HG03521 (cell line): Measurements from ENCODE around the gene WFDC12.

Experiments
- ATAC-seq: cut with Tn5 transposase; IDR thresholded peaks from one replicate; pipeline ENCODE4 v1.9.1; 2021; ENCODE audit warnings: mild to moderate bottlenecking, moderate library complexity; ENCODE audit not compliant: unreplicated experiment

Gene WFDC12

DNA sequence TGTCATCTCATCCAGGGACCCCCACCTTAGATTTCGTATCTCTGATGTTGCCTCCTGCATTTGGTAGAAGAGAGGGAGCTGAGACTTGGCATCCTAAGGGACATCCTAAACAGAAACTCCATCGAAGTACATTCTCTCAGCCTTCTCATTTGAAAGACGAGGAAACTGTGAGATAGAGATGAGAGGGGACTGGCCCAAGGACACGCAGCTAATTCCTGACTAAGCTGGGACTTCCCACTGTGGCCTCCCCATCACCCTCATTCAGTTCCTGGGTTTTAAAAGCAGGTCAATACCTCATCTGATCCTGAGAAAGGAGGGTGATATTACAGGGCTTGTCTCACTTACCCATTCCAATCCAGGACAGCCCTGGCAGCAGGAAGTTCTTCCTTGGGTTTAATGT lies 8.4 kb downstream of the WFDC12 start:
- no peak for ATAC-seq

DNA sequence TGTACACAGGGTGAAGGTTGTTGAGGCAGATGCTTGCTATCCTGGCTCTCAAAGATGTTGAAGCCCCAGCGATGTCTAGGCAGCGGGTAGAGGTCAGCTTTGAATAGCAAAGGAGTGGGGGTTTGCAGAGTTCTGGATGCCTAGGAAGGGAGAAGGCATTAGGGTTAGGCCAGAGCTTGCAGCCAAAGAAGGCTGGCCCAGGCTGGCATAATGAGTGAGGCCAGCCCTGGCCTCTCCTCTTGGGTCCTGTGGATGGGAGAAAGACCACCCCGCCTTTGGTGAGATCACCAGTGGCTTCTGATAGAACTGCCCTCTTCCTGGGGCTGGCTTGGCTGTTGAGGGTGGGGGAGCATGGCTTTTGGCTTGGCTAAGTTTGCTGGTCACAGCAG lies 8.9 kb downstream of the WFDC12 start:
- ATAC-seq: no peak

GRCh38 chr20:45114465-45115385 lies 9.5 kb downstream of the WFDC12 start, which contains the start of gene WFDC5:
WFDC5 (minus strand) TSS chr20:45115174; CDS start chr20:45115083, 91 bp downstream.
- no peak for ATAC-seq

DNA sequence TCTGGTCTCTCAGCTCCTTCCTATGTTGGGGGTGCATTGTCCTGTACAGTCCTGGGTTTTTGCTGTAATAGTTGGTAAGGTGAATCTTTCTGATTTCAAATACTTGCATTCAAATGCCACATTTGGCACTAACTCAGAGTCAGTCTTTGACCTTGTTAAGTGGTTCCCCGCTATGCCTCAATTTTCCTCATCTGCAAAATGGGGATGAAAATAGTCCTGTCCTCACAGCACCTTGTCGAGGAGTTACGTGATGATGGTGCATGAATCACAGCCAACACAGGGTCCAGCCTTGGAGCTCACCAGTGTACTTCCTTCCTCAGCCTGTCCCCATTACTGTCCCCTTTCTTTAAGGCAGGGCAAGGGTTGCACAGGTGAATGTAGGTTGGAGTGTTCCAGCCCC lies 10.4 kb downstream of the WFDC12 start:
- ATAC-seq: no peak

GRCh38 chr20:45112754-45113153 lies 11.5 kb downstream of the WFDC12 start:
- no peak for ATAC-seq

- ATAC-seq: no peak
Measured at GRCh38 chr20:45111799-45112471, 12.3 kb downstream of the WFDC12 start.

DNA sequence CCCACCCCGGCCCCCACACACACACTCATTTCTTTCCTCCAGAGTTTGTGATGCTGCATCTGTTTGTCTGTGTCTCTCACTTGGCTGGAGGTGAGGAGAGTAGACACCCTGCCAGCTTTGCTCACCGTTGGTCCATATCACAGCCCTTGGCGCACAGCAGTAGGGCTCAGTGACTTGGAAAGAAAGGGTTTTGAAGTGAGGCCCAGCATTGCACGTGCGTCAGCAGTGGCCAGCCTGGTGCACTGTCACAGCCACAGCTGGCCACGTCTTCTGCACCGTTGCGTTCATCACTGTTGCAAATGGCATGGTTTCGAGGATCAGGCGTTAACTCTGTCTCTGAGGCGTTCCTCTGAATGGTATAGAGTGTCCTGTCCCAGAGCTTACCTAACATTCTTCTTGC lies 13.0 kb downstream of the WFDC12 start:
- ATAC-seq: no peak

- no peak for ATAC-seq
Measured at GRCh38 chr20:45110301-45110700, 14.0 kb downstream of the WFDC12 start.

DNA sequence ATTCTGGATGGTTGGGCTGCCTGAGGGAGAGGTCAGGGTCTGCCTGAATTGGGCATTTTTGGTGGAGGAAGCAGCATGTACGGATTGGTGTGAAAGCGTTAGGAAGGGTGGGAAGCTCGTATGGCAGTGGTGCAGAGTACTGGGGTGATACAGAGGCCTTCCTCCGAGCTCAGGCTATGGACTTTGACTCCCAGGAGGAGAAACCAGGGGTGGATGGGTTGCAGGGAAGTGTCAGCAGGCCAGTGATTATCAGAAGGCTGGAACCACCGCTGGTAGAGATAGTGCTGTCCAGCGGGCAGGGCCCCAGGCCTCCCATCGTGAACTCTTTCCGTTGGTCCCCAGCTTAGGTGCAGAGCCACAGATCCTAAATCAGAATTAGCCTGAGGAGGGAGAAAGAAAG lies 14.6 kb downstream of the WFDC12 start:
- no peak for ATAC-seq

DNA sequence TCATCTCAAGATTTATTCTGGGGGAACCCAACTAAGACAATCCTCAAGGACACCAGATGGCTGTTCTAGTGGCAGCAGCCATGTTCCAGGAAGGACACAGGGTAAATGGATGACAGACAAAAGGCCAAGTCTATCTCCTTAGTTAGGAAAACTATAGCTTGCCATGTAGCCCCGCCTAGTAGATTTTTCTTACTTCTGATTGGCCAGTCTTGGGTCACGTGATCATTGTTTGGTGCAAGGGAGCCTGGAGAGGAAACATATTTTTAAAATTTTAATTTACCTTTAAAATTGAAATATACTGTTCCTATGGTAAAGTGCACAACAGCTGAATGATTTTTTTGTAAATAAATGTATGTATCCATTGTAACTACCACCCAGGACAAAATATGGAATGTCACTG lies 18.9 kb downstream of the WFDC12 start:
- no peak for ATAC-seq

GRCh38 chr20:45104786-45105185 lies 19.5 kb downstream of the WFDC12 start:
- ATAC-seq: no peak

DNA sequence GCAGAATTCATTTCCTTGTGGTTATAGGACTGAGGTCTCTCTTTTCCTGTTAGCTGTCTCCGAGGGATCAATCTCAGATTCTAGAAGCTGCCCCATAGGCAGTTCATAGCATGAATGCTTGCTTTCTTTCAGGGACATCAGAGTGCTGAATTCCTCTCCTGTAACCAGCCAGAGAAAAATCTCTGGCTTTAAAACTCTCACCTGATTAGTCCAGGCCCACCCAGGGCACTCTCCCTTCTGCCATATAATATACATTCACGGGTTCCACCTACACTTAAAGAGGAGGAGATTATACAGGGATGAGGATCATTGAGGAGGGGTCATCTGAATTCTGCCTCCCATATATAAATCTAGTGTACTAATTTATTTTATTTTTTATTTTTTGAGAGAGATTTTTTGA lies 21.2 kb downstream of the WFDC12 start:
- ATAC-seq: no peak

DNA sequence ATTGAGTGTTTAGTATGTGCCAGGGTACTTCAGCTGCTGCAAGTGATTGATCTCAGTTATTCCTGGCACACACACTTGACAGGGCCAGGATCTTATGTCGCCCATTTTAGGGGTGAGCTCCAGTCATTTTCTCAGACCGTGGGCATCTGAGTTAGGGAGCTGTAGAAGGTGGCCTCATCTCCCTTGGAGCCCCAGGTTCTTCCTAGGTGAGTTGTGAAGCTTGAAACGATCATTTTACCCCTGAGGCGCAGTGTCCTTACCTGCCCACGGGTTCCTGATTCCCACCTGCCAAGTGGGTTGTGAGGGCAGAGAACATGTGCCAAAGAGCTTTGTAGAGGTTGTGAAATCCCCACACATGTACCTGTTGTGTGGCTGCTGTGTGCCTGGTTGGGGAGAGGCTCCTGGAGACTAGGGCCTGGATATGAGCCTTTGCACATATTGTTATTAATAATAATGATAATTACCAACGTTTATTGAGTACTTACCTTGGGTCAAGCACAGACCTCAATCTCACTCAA lies 22.9 kb downstream of the WFDC12 start:
- no peak for ATAC-seq

DNA sequence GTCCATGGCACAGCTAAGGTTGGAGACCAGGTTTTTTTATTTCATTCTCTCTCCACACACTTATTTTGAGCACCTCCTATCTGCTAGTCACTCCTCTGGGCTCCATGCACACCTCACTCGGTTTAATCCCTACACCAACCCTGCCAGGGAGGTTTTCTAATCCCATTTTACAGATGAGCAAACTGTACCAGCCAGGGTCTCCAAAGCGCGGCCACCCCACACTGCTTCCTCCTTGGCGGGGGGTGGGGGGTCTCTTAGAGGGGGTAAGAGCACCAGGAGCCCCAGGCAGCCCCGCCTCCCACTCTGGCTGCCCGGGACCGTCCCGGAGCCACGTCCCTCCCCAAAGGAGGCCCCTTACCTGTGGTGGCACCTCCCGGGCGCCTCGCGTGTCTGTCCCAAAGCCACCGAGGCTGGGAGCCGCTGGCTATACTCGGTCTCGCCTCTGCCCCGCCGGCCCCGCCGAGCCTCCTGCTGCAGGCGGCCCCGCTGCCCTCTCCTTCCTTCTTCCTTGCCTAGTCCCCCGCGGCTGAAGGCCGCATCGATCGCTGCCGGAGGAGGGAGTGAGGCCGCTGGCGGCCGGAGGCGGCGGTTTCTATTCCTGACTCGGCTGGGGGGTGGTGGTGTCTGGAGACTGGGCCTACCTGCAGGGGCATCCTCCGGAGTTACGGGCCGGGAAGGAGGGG lies 23.6 kb downstream of the WFDC12 start, which contains the start of gene KCNS1:
Gene KCNS1, minus strand, starts transcription at position 565 of the 683 bp plus-strand sequence. CDS start 1,891 bp downstream, outside the sequence.
- no peak for ATAC-seq

DNA sequence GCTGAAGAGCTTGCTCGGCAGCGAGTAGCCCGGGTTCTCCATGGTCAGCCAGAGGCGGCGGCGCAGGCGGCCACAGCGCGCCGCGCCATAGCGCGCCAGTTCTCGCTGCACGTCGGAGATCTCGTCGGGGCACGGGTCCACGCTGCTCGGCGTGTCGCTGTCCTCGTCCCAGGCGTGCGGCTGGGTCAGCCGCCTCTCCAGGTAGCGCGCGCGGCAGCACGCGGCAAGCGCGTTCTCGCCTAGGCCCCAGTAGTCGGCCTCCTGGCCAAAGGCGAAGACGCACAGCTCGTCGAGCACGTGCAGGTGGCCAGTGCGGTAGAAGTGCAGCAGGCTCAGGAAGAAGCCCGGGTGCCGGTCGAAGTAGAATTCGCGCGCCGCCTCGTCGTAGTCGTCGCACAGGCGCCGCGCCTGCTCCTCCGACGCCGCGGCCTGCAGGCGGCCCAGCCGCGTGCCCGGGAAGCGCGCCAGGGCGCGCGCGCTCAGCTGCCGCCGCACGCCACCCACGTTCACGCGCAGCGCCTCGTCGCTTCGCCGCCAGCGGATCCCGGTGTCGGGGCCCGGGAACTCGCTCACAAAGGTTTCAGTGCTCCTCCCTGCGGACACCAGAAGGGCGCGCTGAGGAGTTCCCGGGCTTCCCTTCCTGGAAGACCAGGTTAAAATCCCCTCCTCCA lies 26.0 kb downstream of the WFDC12 start:
- ATAC-seq: no peak

DNA sequence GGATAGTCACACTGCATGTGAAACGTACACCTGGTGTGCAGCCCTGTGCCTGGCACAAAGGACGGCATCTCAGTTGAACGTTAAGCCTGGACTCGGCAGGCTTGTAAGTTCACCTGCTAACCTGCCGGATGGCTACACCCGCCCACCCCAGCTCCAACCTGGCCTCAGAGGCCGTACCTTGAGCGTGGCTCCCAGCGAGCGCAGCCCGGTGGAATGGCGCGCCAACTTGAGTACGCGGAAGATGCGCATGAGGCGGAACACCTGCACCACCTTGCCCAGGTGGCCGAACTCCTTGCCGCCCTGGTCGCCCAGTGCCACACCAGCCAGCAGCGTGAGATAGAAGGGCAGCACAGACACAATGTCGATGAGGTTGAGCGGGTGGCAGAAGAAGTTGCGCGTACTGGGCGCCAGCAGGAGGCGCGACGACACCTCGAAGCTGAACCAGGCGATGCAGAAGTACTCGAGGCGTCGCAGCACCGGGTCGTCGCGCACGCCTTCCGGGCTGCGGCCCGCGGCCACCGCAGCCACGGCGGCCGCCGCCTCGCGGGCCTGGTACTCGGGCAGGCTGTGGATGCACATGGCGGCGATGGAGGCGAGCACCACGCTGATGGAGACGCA lies 26.7 kb downstream of the WFDC12 start:
- ATAC-seq: no peak

GRCh38 chr20:45096781-45097180 lies 27.5 kb downstream of the WFDC12 start:
- no peak for ATAC-seq

- no peak for ATAC-seq
Measured at GRCh38 chr20:45095805-45096238, 28.4 kb downstream of the WFDC12 start.

DNA sequence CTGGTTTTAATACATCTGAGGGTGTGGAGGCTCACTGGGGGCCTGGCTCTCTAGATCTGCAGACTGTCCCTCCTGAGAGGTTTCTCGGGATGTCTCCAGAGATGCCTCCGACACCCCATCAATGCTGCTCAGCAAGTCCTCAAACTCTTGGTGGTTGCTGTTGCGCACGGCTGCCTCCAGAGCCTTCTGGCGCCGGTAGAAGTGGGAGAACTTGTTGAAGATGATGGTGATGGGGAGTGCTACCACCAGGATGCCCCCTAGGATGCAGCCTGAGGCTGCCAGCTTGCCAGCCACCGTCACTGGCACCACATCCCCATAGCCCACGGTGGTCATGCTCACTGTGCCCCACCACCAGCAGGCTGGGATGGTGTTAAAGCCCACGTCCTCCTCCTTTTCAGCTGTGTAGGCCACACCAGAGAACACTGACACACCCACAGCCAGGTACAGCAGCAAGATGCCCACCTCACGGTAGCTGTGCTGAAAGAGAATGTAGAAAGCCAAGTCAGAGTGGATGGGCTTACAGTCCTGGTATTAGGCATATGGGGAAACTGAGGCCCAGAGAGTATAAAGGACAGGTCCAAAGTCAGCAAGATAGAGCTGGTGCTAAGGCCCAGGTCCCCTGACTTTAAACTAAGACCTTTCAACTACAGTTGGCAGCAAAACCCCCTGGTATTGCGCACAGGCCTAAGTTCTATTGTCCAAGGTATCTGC lies 29.2 kb downstream of the WFDC12 start:
- ATAC-seq: no peak

GRCh38 chr20:45094201-45094600 lies 30.1 kb downstream of the WFDC12 start:
- ATAC-seq: no peak
